ENCODE measurements around the gene MND1.

GRCh38 chr4:153433754-153434105 lies 89.2 kb downstream of the MND1 start:
- no peak for TF ChIP-seq CTCF (IDR thresholded peaks at IDR 0.05; ENCODE audit: low read length)
- no peak for TF ChIP-seq EZH2 (IDR thresholded peaks at IDR 0.05; ENCODE audit: borderline replicate concordance, low read length)
